NCI-H1417 treated with DMSO at 0.1 percent for 48 hours (cell line): Measurements from ENCODE around the gene SLC38A9.

Experiments used
- DNase-seq: peaks from one replicate; lab custom pipeline; 2025; lab: John Stamatoyannopoulos, UW

SLC38A9 gene

DNA sequence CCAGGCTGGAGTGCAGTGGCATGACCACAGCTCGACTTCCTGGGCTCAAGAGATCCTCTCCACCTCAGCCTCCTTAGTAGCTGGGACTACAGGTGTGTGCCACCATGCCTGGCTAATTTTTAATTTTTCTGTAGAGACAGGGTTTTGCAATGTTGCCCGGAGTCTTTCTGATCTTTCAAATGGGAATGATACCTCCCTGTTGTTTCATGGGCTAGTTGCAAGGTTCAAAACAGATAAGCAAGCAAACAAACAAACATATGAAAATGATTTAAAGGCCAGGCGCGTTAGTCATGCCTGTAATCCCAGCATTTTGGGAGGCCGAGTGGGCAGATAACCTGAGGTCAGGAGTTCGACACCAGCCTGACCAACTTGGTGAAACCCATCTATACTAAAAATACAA lies 132.1 kb downstream of the SLC38A9 start:
- no peak for DNase-seq

DNA sequence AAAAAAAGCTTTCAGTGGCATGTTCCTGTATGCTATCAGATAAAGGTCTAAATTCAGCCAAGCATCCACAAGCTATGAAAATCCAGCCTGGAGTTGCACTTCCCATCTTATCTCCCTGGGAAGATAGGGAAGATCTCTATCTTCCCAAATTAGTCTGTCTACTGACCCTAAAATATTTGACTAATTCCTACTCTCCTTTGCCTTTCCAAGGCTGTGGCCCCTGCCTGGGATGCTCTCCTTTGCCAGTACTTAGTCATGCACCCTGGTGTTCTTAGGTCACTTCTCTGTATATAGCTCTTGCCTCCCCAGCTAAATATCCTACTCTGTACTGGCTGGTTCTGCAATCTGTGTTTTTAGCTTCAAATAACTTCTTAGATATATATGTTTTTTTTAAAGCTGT lies 133.4 kb downstream of the SLC38A9 start:
- DNase-seq: no peak

DNA sequence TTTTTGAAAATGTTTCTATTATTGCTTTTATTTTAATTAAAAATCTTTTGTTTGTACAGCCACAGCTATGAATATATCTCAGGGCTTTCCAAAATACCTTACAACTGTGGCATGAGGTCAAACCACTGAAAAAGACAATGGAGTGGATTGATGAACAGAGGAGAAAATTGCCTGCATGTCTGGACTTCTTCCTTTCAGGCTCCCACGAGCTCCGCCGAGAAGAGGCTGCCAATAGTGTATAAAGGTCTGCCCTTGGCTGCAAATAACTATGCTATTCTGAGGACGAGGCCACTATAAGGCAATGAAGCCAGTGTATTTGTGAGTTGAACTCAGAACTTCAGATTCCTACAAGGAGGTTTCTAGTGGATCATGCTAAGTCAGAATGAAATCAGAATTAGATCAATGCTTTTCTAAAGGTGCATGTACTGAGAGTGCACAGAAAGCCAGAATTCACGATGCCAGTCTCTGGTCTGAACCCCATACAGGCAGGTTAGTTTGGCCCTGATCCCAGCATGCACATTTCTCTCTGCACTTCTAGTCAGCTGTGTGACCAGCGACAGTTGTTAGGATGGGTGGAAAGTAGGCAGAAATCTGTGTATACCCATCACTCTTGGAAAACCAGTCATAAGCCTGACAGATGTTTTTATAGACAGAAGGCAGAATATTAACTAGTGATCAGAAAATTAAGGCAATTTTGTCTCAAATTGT lies 134.6 kb downstream of the SLC38A9 start:
- no peak for DNase-seq

DNA sequence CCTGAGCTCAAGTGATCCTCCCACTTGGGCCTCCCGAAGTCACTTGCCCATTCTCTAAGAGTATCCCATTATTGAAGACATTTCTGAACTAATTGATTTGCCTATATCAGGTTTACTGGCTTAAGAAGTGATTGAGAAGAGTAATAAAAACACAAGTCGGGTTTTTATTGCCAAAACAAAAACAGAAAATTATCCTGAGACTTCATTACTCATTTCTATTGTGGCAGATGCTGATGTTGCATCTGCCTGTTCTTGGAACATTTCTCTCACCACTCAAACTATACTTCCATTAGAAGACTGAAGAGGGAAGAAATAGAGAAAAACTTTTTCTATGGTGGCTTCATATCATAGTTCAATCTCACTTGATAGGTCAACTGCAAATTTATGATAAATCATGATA lies 135.5 kb downstream of the SLC38A9 start:
- DNase-seq: no peak
